HepG2 (cell line): ENCODE measurements around the gene GPR176.

Experiments
- ATAD3A ChIP-seq: sonication (generic); formaldehyde crosslinking; IDR thresholded peaks from 2 replicates; pipeline ENCODE4 v1.4.0; 2020; ENCODE audit warnings: missing genetic modification reagents
- BHLHE40 ChIP-seq: IDR thresholded peaks from 2 replicates; pipeline ENCODE4 v1.6.1; 2011; ENCODE audit warnings: low read length, improper control_type of control experiment
- CEBPB ChIP-seq: IDR thresholded peaks from 2 replicates; pipeline ENCODE4 v1.6.1; 2011; ENCODE audit warnings: low read depth, low read length, improper control_type of control experiment, borderline replicate concordance
- CTCF ChIP-seq: sonication (generic); formaldehyde crosslinking; IDR thresholded peaks from 2 replicates; pipeline ENCODE4 v1.5.0; 2020; ENCODE audit warnings: mild to moderate bottlenecking, missing genetic modification reagents, moderate library complexity
- EP300 ChIP-seq, 3 experiments: sonication (generic) in 1 of 3; formaldehyde crosslinking in 1 of 3; IDR thresholded peaks; 2 replicates each; pipeline versions ENCODE4 v1.5.1 to v1.6.1; 2011 to 2020; ENCODE audit warnings: low read depth in 2 of 3, low read length in 2 of 3, borderline replicate concordance in 1 of 3, improper control_type of control experiment in 1 of 3, mild to moderate bottlenecking in 1 of 3, missing genetic modification reagents in 1 of 3, moderate library complexity in 1 of 3
- HNRNPLL ChIP-seq: fragments of 200-400 bp; formaldehyde crosslinking; IDR thresholded peaks from 2 replicates; pipeline ENCODE4 v1.6.1; 2017; ENCODE audit warnings: mild to moderate bottlenecking, low read depth, low read length; ENCODE audit not compliant: poor library complexity, severe bottlenecking
- KLF16 ChIP-seq, 2 experiments: sonication (generic) in 1 of 2; formaldehyde crosslinking in 1 of 2; IDR thresholded peaks; 2 replicates each; pipeline versions ENCODE4 v1.6.1 to v1.8.0; 2016 to 2023; ENCODE audit warnings: missing genetic modification reagents in 2 of 2, missing compliant biosample characterization in 1 of 2
- MTERF4 ChIP-seq: sonication (generic); formaldehyde crosslinking; IDR thresholded peaks from 2 replicates; pipeline ENCODE4 v1.8.0; 2023; ENCODE audit warnings: mild to moderate bottlenecking, missing genetic modification reagents
- PATZ1 ChIP-seq: sonication (generic); formaldehyde crosslinking; IDR thresholded peaks from 2 replicates; pipeline ENCODE4 v1.4.0; 2020; ENCODE audit warnings: missing genetic modification reagents
- PCBP2 ChIP-seq: fragments of 200-400 bp; formaldehyde crosslinking; optimal IDR thresholded peaks from 2 replicates; pipeline ENCODE3; 2018; ENCODE audit warnings: low read length, low read depth; ENCODE audit not compliant: poor library complexity, severe bottlenecking
- SAP130 ChIP-seq: IDR thresholded peaks from 2 replicates; pipeline ENCODE4 v1.6.1; 2016; ENCODE audit warnings: low read depth
- ZBTB4 ChIP-seq: sonication (generic); formaldehyde crosslinking; IDR thresholded peaks from 2 replicates; pipeline ENCODE4 v1.4.0; 2020; ENCODE audit warnings: missing genetic modification reagents, mild to moderate bottlenecking, borderline replicate concordance
- ZBTB46 ChIP-seq: sonication (generic); formaldehyde crosslinking; IDR thresholded peaks from 2 replicates; pipeline ENCODE4 v1.4.0; 2020; ENCODE audit warnings: mild to moderate bottlenecking, missing genetic modification reagents, borderline replicate concordance
- ZNF674 ChIP-seq: sonication (generic); formaldehyde crosslinking; IDR thresholded peaks from 2 replicates; pipeline ENCODE4 v1.5.0; 2020; ENCODE audit warnings: low read depth, mild to moderate bottlenecking, missing genetic modification reagents

GRCh38 chr15:39959411-39959810 is 39.3 kb upstream of the GPR176 start:
- TF ChIP-seq EP300 (IDR thresholded peaks at IDR 0.05; ENCODE audit: low read depth in 2 of 2, low read length in 2 of 2) (no peak), EP300 (CRISPR knock-in tag; IDR thresholded peaks at IDR 0.05; ENCODE audit: borderline replicate concordance) (no peak), PATZ1 (CRISPR knock-in tag) (no peak), ATAD3A (no peak), BHLHE40 (no peak), CEBPB (no peak), PCBP2 (no peak), MTERF4 (CRISPR knock-in tag) (no peak), ZBTB4 (CRISPR knock-in tag) (no peak), KLF16 (CRISPR knock-in tag; IDR thresholded peaks at IDR 0.05) (no peak), ZNF674 (CRISPR knock-in tag) (no peak), CTCF (CRISPR knock-in tag) (no peak), SAP130 (no peak), ZBTB46 (CRISPR knock-in tag) (no peak), HNRNPLL (no peak)
